GM19372 (cell line): ENCODE data around the gene IFRD2.
"Not testable (repeated sequence)": the region's sequence is repeated elsewhere in the genome, so short reads cannot be mapped to it uniquely, and the experiment has no call there.

Experiments
- ATAC-seq: cut with Tn5 transposase; IDR thresholded peaks from one replicate; pipeline ENCODE4 v1.9.1; 2021; ENCODE audit warnings: mild to moderate bottlenecking, low read depth, moderate library complexity; ENCODE audit not compliant: unreplicated experiment

The IFRD2 gene

GRCh38 chr3:50258029-50258680 lies 34.1 kb downstream of the IFRD2 start:
- ATAC-seq: no peak

- ATAC-seq: no peak
These were observed 35.0 kb downstream of the IFRD2 start for GRCh38 chr3:50256978-50257890.

- ATAC-seq: no peak
These were observed 37.0 kb downstream of the IFRD2 start for GRCh38 chr3:50255251-50255615.

- ATAC-seq: no peak
These were observed 37.5 kb downstream of the IFRD2 start for GRCh38 chr3:50254577-50255250.

- no peak for ATAC-seq
These were observed 41.0 kb downstream of the IFRD2 start for GRCh38 chr3:50251220-50251619.

GRCh38 chr3:50250514-50250913 lies 41.7 kb downstream of the IFRD2 start:
- no peak for ATAC-seq

- no peak for ATAC-seq
These were observed 42.8 kb downstream of the IFRD2 start for GRCh38 chr3:50249457-50249856.

GRCh38 chr3:50248387-50248786 lies 43.8 kb downstream of the IFRD2 start:
- no peak for ATAC-seq

GRCh38 chr3:50246517-50246954 lies 45.7 kb downstream of the IFRD2 start:
- ATAC-seq: peak; percentile 65

GRCh38 chr3:50245831-50246516 lies 46.3 kb downstream of the IFRD2 start:
- ATAC-seq: peak; percentile 73

- no peak for ATAC-seq
These were observed 46.9 kb downstream of the IFRD2 start for GRCh38 chr3:50245251-50245745.

- ATAC-seq: not testable (repeated sequence)
These were observed 47.4 kb downstream of the IFRD2 start for GRCh38 chr3:50244813-50245212.

- ATAC-seq: no peak
These were observed 48.7 kb downstream of the IFRD2 start for GRCh38 chr3:50243543-50243895.

- ATAC-seq: no peak
These were observed 49.2 kb downstream of the IFRD2 start for GRCh38 chr3:50242851-50243542.

- no peak for ATAC-seq
These were observed 49.9 kb downstream of the IFRD2 start for GRCh38 chr3:50242381-50242770.

- ATAC-seq: no peak
These were observed 50.4 kb downstream of the IFRD2 start for GRCh38 chr3:50241713-50242380.

- ATAC-seq: no peak
These were observed 51.1 kb downstream of the IFRD2 start for GRCh38 chr3:50241163-50241562.

GRCh38 chr3:50239649-50240048 lies 52.6 kb downstream of the IFRD2 start:
- no peak for ATAC-seq

GRCh38 chr3:50238549-50239026 lies 53.6 kb downstream of the IFRD2 start:
- ATAC-seq: no peak
